Frontal cortex (tissue), 4 donors: Measurements from ENCODE around the gene CERKL. TPM values are rescaled to one million over a fixed set of nuclear protein-coding genes. Genes with fewer than 3 reads are reported as not detected.

Experiments
- DNase-seq, 2 donors: peaks; one replicate each; pipeline ENCODE4 v3.0.0; 2012; ENCODE audit warnings: low spot score in 2 of 2
- FAIRE-seq: peaks from 2 replicates; lab custom pipeline; 2012; peaks lifted over from hg19 to GRCh38; lab: Jason Lieb, UNC
- total RNA-seq: library from RNA; depleted of rRNA; stranded (reverse); fragments of >200 nt; gene quantifications from one replicate; pipeline ENCODE4 v1.2.3, GENCODE V29; 2014
- donor health status: control.
- donor health status: control.
- donor health status: control.

CERKL gene
- total RNA-seq, 1 donor from 2014 or later, result 1.6 TPM

DNA sequence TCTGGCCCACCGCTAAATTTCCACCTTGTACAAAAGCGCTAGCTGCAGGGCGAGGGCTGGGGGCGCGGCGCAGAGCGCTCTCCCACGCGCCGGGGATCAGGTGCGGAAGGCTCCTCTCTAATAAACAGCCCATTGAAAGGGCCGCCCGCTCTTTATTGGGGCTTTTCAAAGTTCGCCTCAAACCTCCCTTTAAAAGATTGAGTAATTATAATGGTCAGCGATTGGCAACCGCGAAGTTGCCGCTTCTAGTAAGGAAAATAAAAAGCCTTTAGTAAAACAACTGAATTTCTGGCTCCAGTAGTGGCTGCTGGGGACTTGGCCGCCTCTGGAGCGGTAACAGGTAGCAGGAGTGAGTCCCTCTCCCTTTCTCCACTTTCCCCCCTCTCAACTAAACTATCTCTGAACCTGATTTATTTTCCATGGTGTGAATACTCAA, 22.7 kb upstream of the CERKL start:
- no peak for DNase-seq
- FAIRE-seq, result no peak

DNA sequence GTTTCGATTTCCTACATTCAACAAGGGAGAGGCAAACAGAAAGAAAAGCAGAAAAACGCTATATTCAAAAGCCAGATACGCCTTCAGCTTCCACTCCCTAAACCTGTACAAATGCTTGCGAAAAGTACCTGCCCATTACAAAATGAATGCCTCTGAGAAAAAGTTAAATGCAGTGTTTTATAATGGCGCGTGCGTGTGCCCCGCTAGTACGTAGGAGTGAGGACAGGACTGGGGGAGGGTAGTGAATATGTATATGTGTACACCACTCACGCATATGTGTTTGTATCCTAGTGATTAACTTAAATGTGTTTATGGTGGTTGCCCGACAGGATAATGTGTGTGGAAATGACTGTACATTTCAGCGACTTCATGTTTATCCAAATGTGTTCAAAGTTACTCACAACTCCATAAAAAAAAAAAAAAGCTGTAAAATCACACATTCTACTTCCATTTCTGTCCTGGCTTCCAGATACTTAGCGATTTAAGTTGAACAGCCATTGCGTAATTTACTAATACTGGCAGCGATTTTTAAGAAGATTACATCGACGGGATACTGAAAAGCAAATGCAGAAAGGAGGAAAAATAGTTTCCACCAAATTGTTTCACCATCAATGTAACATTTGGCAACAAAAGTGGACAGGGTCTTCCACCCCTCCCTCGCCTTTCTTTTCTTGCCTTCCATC, 22.1 kb upstream of the CERKL start:
- no peak for FAIRE-seq
- DNase-seq, result no peak

DNA sequence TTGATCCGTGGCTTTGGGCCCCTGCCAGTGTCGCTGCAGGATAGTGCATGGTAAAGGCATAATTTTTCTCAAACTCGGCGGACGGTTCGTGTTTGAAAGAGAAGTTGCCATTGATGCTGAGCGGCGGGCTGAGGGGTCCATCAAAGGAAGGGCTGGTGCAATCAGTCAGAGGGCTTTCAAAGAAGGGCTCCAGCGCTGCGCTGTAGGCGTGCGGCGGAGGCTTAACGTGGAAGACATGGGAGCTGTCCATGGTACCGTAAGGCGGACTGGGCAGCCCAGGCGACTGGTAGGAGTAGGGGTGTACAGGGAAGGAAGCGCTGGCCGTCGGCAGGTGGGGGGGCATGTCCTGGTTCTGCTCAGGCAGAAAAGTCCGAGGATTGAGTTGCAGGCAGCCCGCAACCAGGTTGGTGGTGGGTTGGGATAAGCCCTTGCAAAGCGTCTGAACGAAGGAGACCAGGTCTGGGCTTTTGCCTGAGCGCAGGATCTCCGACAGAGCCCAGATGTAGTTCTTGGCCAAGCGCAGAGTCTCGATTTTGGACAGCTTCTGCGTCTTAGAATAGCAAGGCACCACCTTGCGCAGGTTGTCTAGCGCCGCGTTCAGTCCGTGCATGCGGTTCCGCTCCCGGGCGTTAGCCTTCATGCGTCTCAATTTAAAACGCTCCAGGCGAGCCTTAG, 21.1 kb upstream of the CERKL start:
- FAIRE-seq (no peak), DNase-seq (no peak)

DNA sequence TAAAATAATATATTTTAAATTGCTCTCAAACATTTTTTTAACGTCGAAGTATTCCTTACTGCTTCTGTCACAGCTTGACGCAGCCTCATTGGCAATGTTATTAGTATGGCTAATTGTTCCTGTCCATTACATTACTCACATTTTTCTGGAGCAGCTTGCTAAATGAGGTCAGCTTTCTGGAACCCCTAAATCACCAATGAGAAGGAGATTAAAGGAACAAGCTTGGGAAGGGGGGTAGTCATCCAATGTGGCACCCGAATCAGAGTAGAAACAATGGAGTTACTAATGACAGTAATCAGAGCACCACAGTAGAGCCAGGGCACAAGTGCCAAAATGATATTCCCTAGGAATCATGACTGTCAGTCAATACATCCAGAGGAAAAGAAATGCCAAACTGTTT, 18.3 kb upstream of the CERKL start:
- DNase-seq (no peak), FAIRE-seq (no peak)

DNA sequence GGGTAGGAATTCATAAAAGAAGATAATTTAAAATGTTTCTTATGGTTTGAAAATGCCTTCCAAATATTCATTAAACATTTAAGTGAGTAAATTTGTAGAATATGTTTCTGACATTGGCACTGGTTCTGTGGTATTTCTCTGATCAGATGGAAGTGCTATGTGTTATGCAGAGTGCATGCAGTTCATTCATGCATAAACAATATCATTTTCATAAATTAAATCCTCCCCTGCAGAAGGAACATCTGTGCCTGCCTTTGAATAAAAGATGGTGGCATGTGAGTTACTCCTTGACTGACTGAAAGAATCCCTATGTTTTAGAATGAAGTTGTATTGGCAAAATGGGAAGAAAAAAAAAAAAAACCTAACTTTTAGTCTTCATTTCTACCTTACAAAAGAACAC, 17.6 kb upstream of the CERKL start:
- no peak for DNase-seq
- no peak for FAIRE-seq

DNA sequence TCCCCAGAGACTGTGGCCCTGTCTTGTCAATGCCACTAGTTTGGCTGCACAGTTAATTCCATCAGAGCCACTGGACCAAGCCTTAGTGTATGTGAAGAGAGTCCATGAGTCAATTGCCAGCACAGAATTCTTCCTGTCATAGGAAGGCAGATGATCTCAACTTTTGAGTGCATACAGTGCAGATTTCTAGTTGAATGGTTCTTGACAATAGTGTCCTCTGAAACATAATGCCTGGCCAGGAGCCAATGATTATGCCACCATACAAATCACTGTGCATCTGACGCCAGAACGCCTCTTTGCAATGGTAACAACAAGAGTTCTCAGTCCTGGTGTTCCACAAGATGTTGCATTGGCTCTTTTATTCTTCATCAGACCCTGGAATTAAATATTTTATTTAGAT, 16.3 kb upstream of the CERKL start:
- no peak for DNase-seq

DNA sequence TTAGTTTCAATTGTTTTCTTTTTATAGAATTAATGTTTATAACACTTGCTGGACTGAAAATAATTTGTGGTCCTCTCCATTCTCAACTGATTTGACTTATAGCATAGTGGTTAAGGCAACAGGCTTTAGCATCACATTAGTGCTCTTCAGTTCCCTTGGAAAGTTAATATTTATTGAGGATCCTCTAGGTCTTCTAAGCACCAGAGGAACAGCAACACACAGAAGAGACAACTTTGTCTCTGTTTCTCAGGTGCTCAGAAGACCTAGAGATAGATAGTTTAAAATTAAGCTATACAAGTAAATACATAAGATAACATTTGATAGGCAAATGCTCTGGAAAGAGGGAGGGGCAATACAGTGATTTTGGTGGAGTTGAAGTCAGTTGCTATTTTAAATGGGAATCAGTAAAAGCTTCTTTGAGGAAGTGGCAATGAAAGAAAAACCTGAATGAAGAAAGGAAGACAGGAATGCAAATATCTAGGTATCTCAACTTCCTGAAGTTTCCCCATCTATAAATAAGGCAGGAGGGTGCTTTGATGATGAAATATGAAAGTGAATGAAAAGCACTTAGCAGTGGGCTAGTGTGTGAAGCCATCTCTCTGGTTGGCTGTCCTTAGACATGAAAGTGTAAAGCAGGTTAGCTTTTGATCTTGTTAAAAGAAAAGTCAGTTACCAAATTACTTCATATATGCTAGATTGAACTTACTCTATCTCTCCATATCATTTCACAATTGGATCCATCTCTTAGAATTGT, 15.5 kb upstream of the CERKL start:
- FAIRE-seq, result no peak
- no peak for DNase-seq

More for the DNA sequence above, 16.3 kb upstream of the CERKL start:
- no peak for FAIRE-seq

DNA sequence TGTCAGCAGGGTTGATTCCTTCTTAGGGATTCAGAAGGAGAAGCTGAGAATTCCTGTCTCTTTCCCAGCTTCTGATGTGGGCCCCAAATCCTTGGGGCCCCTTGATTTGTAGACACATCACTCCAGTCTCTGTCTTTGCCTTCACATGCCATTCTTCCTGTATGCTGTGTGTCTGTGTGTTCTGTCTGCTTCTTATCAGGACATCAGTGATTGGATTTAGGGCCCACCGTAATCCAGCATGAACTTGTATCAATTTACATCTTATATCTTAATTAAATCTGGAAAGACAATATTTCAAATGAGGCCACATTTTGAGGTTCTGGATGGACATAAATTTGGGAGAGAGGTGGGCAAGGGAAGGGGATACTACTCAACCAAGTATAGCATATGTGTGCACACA, 13.7 kb upstream of the CERKL start:
- FAIRE-seq, result no peak

DNA sequence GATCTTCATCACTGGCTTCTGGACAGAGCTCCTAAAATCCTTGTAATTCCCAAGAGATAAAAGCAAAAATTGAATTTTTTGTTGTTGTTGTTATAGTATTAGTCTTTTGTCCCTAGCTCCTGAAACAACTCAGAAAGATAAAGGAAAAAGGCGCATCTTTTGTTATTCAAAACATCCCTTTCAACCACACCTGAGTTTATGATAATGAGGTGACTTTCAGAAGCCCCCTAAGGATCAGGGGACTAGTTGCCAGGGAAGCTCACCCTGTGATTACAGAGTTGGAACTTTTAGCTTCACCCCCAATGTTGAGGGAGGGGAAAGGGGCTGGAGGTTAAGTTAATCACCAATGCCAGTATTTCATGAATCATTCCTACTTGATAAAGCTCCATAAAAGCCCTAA, 10.3 kb upstream of the CERKL start:
- DNase-seq (no peak), FAIRE-seq (no peak)

More for the DNA sequence above, 13.7 kb upstream of the CERKL start:
- DNase-seq, result no peak

DNA sequence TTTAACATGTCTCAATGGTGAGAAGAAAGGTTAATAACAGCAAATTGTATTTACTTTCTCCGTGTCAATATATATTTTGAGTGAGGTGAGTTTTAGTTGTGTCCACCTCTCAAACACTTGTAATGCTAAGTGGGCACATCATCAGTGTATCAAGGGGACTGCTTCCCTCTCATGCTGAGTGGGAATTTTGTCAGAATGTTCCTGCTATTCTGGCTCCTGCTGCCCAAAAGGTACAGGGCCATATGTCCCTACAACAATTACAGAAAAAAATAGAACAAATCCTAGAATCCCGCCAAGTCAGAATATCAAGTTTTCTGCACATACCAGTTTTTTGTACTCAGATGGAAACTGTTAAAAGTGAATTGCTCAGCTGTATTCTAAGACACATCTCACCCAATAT, 5.4 kb upstream of the CERKL start:
- DNase-seq, result no peak
- FAIRE-seq, result no peak

DNA sequence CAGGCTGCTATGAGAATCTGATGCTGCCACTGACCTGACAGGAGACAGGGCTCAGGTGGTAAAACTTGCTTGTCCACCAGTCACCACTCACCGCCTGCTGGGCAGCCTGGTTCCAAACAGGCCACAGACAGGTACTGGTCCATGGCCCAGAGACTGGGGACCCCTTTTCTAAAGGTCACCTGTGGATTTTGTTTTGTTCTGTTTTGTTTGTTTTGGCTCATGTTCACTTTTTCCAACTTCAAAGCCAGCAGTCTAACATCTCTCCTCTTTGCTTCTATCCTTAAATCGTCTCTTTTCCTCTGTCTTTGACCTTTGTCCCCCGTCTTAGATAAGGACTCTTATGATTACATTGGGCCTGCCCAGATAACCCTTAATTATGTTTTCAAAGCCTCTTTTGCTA, 3.3 kb upstream of the CERKL start:
- DNase-seq, result no peak
- FAIRE-seq, result no peak

DNA sequence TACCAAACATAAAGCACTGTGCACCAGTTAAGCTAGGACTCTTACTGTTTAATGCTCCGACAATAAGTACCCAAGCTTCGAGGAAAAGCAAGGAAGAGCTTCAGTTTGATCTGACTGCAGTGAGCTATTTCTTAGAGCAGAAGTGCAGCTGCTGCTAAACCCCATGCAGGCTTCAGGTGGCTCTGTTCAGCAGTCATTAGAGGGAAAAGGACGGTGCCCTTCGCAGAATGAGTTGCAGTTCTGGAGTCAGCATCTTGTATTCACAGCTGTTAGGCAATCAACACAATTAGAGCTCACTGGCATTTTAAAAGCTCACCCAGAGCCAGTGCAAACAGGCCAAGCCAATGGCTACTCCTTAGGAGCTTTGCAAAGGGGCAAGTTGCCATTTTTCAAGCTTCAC, 1.5 kb upstream of the CERKL start:
- no peak for DNase-seq
- FAIRE-seq, result no peak

DNA sequence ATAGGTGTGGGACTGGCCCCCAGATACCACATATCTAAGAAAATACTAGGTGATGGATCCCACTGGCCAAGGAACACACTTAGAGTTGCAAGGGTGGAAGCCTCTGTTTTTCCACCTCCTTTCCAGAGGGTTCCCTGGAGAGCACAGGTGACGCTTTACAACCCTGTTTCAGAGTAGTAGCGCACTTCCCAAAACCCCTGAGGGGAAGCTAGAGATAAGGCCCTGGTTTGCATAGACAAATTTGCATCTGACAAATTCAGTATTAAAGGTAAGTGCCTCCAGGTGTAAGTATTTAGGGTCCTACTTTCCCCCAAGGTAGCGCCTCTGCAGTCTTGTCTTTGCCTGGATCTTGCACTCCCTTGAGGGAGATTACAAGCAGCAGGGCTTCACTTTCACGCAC, 474 bp upstream of the CERKL start:
- no peak for DNase-seq
- FAIRE-seq, result no peak

DNA sequence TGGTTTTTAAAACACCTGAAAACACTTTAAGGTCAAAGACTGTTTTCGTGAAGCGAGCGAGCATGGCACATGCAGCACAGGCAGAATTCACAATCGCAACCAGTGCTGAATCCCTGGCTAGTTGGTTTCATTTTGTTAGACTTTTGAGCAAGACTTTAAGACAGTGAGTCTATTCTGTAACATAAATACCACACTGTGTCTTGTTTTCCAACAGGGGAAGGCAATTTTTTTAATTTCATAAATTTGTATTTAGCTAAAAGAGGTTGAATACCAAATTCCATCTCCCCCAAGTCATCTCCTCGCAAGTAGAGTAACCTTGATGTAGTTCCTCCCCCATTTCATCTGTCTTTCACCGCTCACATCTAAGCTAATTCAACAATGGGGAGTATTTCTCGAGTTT, 1.4 kb downstream of the CERKL start:
- DNase-seq (no peak), FAIRE-seq (no peak)

DNA sequence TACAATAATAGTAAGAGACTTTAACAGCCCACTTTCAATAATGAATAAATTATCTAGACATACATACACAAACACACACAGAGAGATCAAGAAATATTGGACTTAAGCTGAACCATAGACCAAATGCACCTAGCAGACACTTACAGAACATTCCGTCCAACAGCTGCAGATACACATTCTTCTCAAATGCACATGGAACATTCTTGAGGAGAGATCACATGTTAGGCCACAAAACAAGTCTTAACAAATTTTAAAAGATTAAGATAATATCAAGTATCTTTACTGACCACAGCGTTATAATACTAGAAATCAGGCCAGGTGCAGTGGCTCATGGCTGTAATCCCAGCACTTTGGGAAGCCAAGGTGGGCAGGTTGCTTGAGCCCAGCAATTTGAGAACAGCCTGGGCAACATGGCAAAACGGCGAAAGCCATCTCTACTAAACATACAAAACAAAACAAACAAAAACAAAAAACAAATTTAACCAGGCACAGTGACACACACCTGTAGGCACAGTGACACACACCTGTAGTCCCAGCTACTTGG, 7.4 kb downstream of the CERKL start:
- FAIRE-seq, result no peak

DNA sequence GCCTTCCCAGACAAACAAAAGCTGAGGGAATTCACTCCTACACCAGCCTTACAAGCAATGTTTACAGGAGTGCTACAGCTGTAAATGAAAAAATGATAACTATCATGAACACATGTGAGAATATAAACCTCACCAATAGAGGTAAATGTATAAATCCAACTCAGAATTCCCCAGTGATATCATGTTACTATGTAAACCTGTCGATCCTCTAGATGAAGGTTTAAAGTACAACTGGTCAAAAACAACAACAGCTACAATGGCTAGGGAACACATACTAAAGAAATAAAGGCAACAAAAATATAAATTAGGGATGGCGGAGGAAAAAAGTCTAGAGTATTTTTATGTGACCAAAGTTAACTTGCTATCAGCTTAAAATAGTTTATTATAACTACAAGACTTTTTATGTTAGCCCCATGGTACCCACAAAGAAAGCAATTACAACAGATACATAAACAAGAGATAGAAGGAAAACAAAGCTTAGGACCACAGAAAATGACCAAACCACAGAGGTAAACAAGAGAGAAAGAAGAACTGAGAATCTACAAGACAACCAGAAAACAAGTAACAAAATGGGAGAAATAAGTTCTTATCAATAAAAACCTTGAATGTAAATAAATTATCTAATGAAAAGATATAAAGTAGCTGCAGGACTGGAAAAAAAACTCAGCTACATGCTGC, 8.3 kb downstream of the CERKL start:
- DNase-seq (no peak), FAIRE-seq (no peak)

More for the DNA sequence above, 7.4 kb downstream of the CERKL start:
- DNase-seq, result no peak

DNA sequence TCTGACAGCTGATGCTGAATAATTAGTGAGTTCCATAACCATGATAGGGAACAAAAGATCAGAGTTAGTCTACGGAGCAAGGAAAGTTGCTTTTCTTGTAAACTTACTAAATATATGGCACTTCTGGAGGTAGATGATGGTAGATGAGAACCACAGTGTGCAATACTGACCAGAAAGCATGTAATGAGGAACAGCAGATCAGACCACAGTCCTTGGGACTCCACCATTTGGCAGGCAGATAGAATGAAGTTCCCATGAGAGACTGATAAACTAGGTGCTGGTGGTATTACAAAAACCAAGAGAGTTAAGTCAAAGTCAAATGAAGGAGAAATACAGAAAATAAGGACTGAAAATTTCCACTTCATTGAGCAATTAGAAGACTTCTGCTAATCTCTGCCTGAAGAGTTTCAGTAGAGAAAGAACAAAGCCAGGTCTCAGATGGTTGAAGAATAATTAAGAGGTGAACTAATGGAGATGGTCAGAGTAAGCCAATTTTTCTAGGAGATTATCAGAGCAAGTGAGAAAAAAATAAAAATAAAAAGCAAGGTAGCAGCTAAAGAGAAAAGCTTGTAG, 10.4 kb downstream of the CERKL start:
- DNase-seq (no peak), FAIRE-seq (no peak)

DNA sequence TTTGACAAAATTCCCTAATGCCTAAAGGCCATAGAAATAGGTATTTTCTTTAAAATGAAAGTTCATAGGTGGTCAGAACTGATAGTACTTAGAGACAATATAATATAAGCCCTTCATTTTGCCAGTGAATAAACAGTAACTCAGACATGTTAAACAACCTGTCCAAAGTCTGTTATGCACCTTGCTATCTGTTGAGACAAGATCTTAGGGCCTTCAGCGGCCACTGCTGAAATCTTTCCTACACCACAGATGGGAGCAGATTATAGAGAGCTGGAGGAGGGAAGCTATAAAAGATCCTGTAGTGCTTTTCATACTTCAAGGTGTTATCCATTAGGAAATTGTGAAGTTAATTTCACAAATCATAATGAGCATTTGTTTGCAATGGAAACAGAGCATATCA, 13.8 kb downstream of the CERKL start:
- FAIRE-seq, result no peak
- no peak for DNase-seq

DNA sequence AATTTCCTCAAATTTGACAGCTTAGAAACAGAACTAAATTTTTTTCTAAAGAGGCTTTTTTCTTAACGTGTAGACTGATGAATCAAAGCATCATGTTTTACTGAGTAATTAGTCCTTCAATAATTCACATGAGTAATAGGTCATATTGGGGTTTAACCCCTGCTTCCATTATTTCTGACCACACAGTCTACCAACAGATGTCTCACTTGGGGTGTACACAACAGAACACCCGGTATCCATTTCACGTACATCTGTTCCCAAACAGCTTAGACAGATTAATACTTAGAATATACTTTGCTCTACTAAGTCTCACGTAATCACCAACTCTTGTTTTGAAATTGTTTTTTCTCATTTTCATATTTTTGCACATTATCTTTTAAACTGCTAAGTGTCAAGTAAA, 14.8 kb downstream of the CERKL start:
- DNase-seq, result no peak
- no peak for FAIRE-seq

DNA sequence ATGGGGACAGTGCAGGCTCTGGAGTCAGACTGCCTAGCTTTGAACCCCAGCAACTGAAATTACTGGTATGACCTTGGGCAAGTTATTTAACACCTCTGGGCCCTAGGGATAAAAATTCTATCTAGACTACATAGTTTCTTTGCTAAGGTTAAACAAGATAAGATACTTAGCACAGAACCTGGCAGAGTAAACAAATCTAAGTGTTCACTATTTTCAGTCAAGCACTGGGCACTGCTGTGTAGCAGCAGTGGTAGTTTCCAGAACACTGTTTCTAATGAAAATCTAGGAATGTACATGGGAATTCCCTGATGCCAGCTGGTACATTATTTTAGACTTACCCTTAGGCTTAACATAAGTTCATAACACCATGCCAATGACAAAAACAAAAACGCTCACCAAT, 17.2 kb downstream of the CERKL start:
- DNase-seq (no peak), FAIRE-seq (no peak)
